Smooth muscle cell (in vitro differentiated cells): Measurements from ENCODE around the gene ROPN1B. TPM values are rescaled to one million over a fixed set of nuclear protein-coding genes. Genes with fewer than 3 reads are reported as not detected.
"Not testable (repeated sequence)": the region's sequence is repeated elsewhere in the genome, so short reads cannot be mapped to it uniquely, and the experiment has no call there.

Source experiments
- DNase-seq: peaks from one replicate; lab custom pipeline; 2025; ENCODE audit not compliant: unreplicated experiment; lab: John Stamatoyannopoulos, UW
- H2AFZ ChIP-seq: fragments of 200-600 bp; sonication (generic); 2 replicates; pipeline ENCODE4 v1.6.0; 2016; ENCODE audit warnings: antibody characterized with exemption, low read depth, mild to moderate bottlenecking
- H3F3A ChIP-seq: fragments of 200-600 bp; sonication (generic); 2 replicates; pipeline ENCODE4 v1.6.0; 2017; ENCODE audit warnings: antibody characterized with exemption, low read depth
- H3K27ac ChIP-seq: fragments of 200-600 bp; sonication (generic); 2 replicates; pipeline ENCODE4 v1.5.1; 2016; ENCODE audit warnings: low read depth, mild to moderate bottlenecking
- H3K27me3 ChIP-seq: fragments of 200-600 bp; sonication (generic); 2 replicates; pipeline ENCODE4 v1.6.1; 2016; ENCODE audit warnings: low read depth, mild to moderate bottlenecking
- H3K36me3 ChIP-seq: fragments of 200-600 bp; sonication (generic); 2 replicates; pipeline ENCODE4 v1.5.1; 2016; ENCODE audit warnings: low read depth
- H3K4me1 ChIP-seq: fragments of 200-600 bp; sonication (generic); 2 replicates; pipeline ENCODE4 v1.5.1; 2016; ENCODE audit warnings: low read depth
- H3K4me2 ChIP-seq: fragments of 200-600 bp; sonication (generic); 2 replicates; pipeline ENCODE4 v1.6.0; 2016; ENCODE audit warnings: mild to moderate bottlenecking
- H3K4me3 ChIP-seq: fragments of 200-600 bp; sonication (generic); 2 replicates; pipeline ENCODE4 v1.5.1; 2016; ENCODE audit warnings: mild to moderate bottlenecking
- H3K79me2 ChIP-seq: fragments of 200-600 bp; sonication (generic); 2 replicates; pipeline ENCODE4 v1.6.0; 2016; ENCODE audit warnings: low read depth, mild to moderate bottlenecking
- H3K9ac ChIP-seq: fragments of 200-600 bp; sonication (generic); 2 replicates; pipeline ENCODE4 v1.6.0; 2016; ENCODE audit warnings: low read depth
- H3K9me3 ChIP-seq: fragments of 200-600 bp; sonication (generic); replicated peaks from 2 replicates; pipeline ENCODE4 v1.5.1; 2016; ENCODE audit warnings: low read depth
- H4K20me1 ChIP-seq: fragments of 200-600 bp; sonication (generic); 2 replicates; pipeline ENCODE4 v1.6.0; 2016; ENCODE audit warnings: low read depth
- WGBS: methylation state at CpG from one replicate; pipeline ENCODE4 v1.1.7; 2016; ENCODE audit warnings: low lambda C conversion rate; 5-methylcytosine and 5-hydroxymethylcytosine counted together
- polyA plus RNA-seq: library from polyadenylated mRNA; unstranded; fragments of >200 nt; fragmentation: Nextera tagmentation; extraction: Ambion mirVana; gene quantifications from 2 replicates; pipeline ENCODE4 v1.2.1, GENCODE V29; 2016
- total RNA-seq: library from RNA; depleted of rRNA; stranded (reverse); fragments of >200 nt; gene quantifications from 2 replicates; pipeline ENCODE4 v1.2.3, GENCODE V29; 2014
- TF ChIP-seq, protein P1 (sequence below): fragments of 200-600 bp; sonication (generic); IDR thresholded peaks from 2 replicates; pipeline ENCODE4 v1.5.1; 2017; ENCODE audit warnings: borderline replicate concordance, mild to moderate bottlenecking, antibody characterized with exemption; ENCODE audit not compliant: insufficient read depth, poor library complexity, severe bottlenecking

The ROPN1B gene
- total and polyA plus RNA-seq, 2 experiments from 2014 or later = not detected

DNA sequence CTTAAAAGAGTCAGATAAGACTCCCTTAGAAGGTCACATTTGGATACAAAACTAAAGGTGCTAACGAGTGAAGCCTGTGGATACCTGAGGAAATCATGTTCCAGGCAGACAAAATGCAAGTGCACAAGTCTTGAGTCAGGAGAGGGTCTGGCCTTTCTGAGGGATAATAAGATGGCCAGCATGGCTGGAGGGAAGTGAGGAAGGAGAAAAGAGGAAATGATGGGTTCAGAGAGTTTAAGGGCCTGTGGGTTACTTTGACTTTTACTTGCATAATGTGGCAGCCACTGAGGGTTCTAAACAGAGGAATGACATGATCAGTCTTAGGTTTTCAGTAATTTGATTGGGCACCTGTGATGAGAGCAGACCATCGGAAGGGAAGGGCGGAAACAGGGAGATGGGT lies 3.5 kb upstream of the ROPN1B start:
- H3K9ac ChIP-seq = no peak overlapping the region
- TF ChIP-seq, protein P1, sequence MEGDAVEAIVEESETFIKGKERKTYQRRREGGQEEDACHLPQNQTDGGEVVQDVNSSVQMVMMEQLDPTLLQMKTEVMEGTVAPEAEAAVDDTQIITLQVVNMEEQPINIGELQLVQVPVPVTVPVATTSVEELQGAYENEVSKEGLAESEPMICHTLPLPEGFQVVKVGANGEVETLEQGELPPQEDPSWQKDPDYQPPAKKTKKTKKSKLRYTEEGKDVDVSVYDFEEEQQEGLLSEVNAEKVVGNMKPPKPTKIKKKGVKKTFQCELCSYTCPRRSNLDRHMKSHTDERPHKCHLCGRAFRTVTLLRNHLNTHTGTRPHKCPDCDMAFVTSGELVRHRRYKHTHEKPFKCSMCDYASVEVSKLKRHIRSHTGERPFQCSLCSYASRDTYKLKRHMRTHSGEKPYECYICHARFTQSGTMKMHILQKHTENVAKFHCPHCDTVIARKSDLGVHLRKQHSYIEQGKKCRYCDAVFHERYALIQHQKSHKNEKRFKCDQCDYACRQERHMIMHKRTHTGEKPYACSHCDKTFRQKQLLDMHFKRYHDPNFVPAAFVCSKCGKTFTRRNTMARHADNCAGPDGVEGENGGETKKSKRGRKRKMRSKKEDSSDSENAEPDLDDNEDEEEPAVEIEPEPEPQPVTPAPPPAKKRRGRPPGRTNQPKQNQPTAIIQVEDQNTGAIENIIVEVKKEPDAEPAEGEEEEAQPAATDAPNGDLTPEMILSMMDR = no peak
- 87% methylated on average over 3 of the region's 3 CpGs for WGBS

DNA sequence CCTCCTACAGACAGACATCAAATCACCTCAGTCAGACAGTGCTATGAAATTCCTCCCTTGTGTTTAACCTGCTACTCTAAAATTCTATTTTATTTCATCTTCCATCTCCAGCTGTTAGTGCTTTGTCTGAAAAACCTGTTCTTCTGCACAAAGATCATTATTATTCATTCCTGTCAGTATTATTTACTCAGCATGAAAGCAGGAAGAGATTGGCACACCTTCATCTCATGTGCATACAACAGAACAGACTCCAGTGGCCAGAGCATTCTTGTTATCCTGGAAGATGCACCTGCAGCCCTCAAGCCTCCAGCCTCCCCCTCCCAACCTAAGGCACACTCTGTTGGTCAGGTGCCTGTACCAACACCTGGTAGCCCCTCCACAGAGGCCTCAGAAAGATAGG lies 1.8 kb upstream of the ROPN1B start:
- Histone ChIP-seq H3K9me3 (no peaks in the 10 kb centered on the region), H3K4me1 (no peaks in the 10 kb centered on the region), H3K79me2 (no peaks in the 10 kb centered on the region), H3F3A (no peaks in the 10 kb centered on the region), H3K27me3 (peaks cover 69% of the 10 kb centered on the region), H3K9ac (no peak overlapping the region), H3K4me2 (no peak overlapping the region), H3K36me3 (no peaks in the 10 kb centered on the region), H4K20me1 (no peaks in the 10 kb centered on the region), H3K27ac (no peak overlapping the region), H2AFZ (no peak overlapping the region), H3K4me3 (no peak overlapping the region)
- DNase-seq = no peak
- TF ChIP-seq, protein P1 = no peak

More for the DNA sequence above, 3.5 kb upstream of the ROPN1B start:
- Histone ChIP-seq H3K9me3 (no peaks in the 10 kb centered on the region), H3K79me2 (no peaks in the 10 kb centered on the region), H3K4me2 (no peak overlapping the region), H3K27ac (no peak overlapping the region), H3K4me3 (no peak overlapping the region), H3F3A (no peaks in the 10 kb centered on the region), H3K36me3 (no peaks in the 10 kb centered on the region), H3K27me3 (peaks cover 52% of the 10 kb centered on the region), H3K4me1 (no peaks in the 10 kb centered on the region), H4K20me1 (no peaks in the 10 kb centered on the region), H2AFZ (no peak overlapping the region)
- no peak for DNase-seq

DNA sequence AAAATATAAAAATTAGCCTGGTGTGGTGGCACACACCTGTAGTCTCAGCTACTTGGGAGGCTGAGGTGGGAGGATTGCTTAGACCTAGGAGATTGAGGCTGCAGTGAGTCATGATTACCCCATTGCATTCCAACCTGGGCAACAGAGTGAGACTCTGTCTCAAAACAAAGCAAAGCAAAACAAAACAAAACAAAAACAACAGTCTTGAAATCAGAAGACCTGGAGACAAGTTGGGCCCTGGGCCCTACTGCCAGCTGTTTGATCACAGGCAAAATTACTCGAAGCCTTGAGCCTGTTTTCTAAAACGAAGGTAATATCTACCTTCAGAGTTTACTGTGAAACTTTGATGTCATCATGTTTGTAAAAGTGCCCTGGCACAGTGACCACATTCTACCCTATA lies 857 bp upstream of the ROPN1B start:
- H3K27ac ChIP-seq, H2AFZ ChIP-seq, H3K79me2 ChIP-seq, H3K4me3 ChIP-seq, H3K4me2 ChIP-seq, H3F3A ChIP-seq, H3K9ac ChIP-seq, H3K36me3 ChIP-seq, H3K9me3 ChIP-seq, H4K20me1 ChIP-seq, H3K4me1 ChIP-seq, DNase-seq: not testable (repeated sequence)
- H3K27me3 ChIP-seq = peaks cover 71% of the 10 kb centered on the region
- 79% methylated on average over 2 of the region's 2 CpGs for WGBS

DNA sequence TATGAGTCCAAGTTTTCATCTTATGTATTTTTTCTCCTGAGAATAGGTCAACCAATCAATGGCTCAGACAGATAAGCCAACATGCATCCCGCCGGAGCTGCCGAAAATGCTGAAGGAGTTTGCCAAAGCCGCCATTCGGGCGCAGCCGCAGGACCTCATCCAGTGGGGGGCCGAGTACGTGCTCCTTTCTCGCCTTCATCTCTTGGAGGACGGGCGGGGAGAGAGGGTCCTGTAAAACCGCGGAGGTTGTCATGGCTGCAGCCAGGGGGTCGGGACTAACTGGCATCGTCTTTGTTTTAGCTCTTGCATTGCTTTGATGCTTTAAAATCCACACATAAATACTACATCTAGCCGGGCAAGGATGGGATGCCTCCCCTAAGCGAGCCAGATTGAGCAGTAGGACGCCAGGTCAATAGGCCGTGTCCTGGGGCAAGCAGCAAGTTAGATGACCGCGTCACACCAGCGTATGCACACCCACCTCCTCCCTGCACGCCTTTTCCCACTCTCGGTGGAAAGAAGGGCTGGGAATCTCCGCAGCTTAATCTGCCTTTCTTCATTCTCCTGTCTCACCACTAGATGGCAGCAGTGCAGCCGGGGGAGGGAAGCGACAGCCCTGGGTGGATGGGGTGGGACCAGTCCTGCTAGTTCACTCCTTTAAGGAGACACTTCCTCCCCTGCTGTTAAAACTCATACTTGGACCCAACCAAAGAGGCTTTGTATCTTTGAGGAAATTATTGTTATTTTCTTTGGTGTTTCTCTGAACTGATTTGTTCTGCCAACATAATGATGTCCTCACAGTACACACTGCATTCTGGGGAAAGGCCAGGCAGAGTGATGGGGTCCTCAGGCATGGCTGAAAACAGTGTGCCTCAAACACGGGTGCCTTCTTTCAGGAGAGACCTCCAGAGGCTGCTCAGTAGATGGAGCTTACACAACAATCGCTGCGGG lies 3.3 kb downstream of the ROPN1B start:
- TF ChIP-seq, protein P1 = peak; percentile 68
- not testable (repeated sequence) for H3K27ac ChIP-seq, H3K9ac ChIP-seq, DNase-seq, H3F3A ChIP-seq, H4K20me1 ChIP-seq, H3K4me1 ChIP-seq, H3K36me3 ChIP-seq, H3K79me2 ChIP-seq, H3K9me3 ChIP-seq
- Histone ChIP-seq H3K4me3 (peak overlapping the region; percentile 44), H3K4me2 (peak overlapping the region; percentile 84), H2AFZ (peak overlapping the region; percentile 49), H3K27me3 (peaks cover 33% of the 10 kb centered on the region)
- WGBS = 9% methylated on average over 29 of the region's 31 CpGs

DNA sequence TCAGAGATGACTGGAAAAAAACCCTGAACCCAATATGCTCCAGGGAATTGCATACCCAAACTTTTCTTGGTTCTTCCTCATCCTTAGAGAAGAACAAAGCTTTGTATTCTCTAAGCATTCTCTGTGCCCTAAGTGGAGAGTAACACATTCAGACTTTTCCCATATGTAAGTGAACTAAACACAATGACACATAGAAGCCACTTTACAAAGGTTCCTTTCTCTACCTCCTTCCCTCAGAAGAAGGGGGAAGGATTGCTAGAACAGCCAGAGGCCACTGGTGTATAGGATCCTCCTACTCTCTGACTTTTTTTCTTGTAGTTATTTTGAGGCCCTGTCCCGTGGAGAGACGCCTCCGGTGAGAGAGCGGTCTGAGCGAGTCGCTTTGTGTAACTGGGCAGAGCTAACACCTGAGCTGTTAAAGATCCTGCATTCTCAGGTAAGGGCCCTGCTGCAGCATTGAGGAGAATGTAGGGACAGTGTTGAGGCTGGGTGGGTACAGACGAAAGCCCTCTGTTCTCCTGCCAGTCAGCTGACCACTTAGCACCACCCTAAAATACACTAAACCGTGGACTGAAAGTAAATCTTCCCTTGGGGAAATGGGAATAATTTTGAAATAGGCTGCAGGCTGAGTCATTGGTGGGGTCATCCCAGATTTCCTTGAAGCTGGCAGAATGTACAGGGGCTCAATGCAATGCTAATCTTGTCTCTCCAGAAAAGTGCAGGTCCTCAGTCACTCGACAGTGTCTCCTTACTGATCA lies 6.4 kb downstream of the ROPN1B start:
- not testable (repeated sequence) for H3K9me3 ChIP-seq, H2AFZ ChIP-seq, H4K20me1 ChIP-seq, H3F3A ChIP-seq, H3K27ac ChIP-seq, H3K9ac ChIP-seq, H3K4me3 ChIP-seq, H3K4me2 ChIP-seq, H3K4me1 ChIP-seq, H3K36me3 ChIP-seq, H3K79me2 ChIP-seq, DNase-seq
- WGBS = 89% methylated on average over 9 of the region's 9 CpGs
- peaks cover 19% of the 10 kb centered on the region for H3K27me3 ChIP-seq

DNA sequence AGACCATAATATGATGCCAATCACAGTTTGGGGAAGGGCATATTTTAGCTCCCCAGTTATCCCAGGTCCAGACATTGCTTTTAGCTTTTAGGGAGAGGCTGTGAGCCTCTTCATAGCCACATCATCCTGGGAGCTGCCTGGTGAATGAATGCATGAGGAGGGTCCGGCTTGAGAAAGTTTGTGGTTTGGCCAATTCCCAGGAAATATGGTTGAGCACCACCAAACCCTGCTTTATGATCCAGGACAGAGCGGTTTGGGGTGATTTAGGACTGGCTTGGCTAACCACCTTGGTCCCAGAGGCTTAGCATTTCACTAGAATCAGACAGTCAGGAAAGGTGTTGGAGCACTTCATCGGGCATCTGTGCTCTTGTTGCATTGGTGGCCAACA lies 7.0 kb downstream of the ROPN1B start:
- H3K79me2 ChIP-seq, H3K4me1 ChIP-seq, H4K20me1 ChIP-seq, DNase-seq, H3F3A ChIP-seq, H3K9me3 ChIP-seq, H3K36me3 ChIP-seq, H3K9ac ChIP-seq, H3K27ac ChIP-seq, H2AFZ ChIP-seq, H3K4me3 ChIP-seq, H3K4me2 ChIP-seq: not testable (repeated sequence)
- H3K27me3 ChIP-seq = peaks cover 13% of the 10 kb centered on the region
- WGBS = 84% methylated on average over 3 of the region's 3 CpGs
